WTC11 (cell line): ENCODE measurements around the gene PNRC1. TPM values are rescaled to one million over a fixed set of nuclear protein-coding genes. Genes with fewer than 3 reads are reported as not detected.
A peak's percentile ranks its signal among the peaks of the same experiment; 100 is the strongest.
"Not testable (repeated sequence)": the region's sequence is repeated elsewhere in the genome, so short reads cannot be mapped to it uniquely, and the experiment has no call there.

ENCODE experiments used
- ATAC-seq: fragments of 200-7000 bp; cut with Tn5 transposase; 2 replicates; pipeline ENCODE4 v1.10.0; 2021; ENCODE audit warnings: mild to moderate bottlenecking, moderate library complexity
- CTCF ChIA-PET: fragments of 300-600 bp; sonication (Branson Sonifier 250); formaldehyde crosslinking; loops from one replicate; lab custom pipeline; 2021; ENCODE audit warnings: antibody characterized with exemption; lab: Charles Lee
- POLR2A ChIA-PET: fragments of 350-600 bp; sonication (Branson Sonifier 250); formaldehyde crosslinking; loops from one replicate; lab custom pipeline; 2021; ENCODE audit warnings: antibody characterized with exemption; lab: Charles Lee
- DNase-seq: peaks from one replicate; pipeline ENCODE4 v3.0.0; 2021; ENCODE audit warnings: low spot score
- H3K27ac Mint-ChIP-seq: 2 replicates; pipeline ENCODE4 v1.8.0; 2021; ENCODE audit warnings: mixed read lengths
- H3K27me3 Mint-ChIP-seq: 2 replicates; pipeline ENCODE4 v1.8.0; 2021; ENCODE audit warnings: low read depth, mild to moderate bottlenecking, moderate library complexity, mixed read lengths
- H3K36me3 Mint-ChIP-seq: 2 replicates; pipeline ENCODE4 v1.8.0; 2021; ENCODE audit warnings: mixed read lengths
- H3K4me1 Mint-ChIP-seq: 2 replicates; pipeline ENCODE4 v1.8.0; 2022; ENCODE audit warnings: mixed read lengths
- H3K4me3 Mint-ChIP-seq: 2 replicates; pipeline ENCODE4 v1.8.0; 2021; ENCODE audit warnings: mild to moderate bottlenecking, moderate library complexity, mixed read lengths
- H3K9me3 Mint-ChIP-seq: 2 replicates; pipeline ENCODE4 v1.8.0; 2021; ENCODE audit warnings: mixed read lengths
- CREB1 ChIP-seq: sonication (generic); formaldehyde crosslinking; IDR thresholded peaks from 2 replicates; pipeline ENCODE4 v1.8.0; 2023; ENCODE audit warnings: mild to moderate bottlenecking, missing genetic modification reagents
- FOXK1 ChIP-seq: sonication (generic); formaldehyde crosslinking; IDR thresholded peaks from 2 replicates; pipeline ENCODE4 v1.8.0; 2022; ENCODE audit warnings: mild to moderate bottlenecking, moderate library complexity, missing genetic modification reagents
- HMGA2 ChIP-seq: fragments of 250-450 bp; sonication (Bioruptor Pico); IDR thresholded peaks from 2 replicates; pipeline ENCODE4 v1.4.0; 2021; ENCODE audit warnings: mild to moderate bottlenecking, moderate library complexity
- KAT7 ChIP-seq: sonication (generic); formaldehyde crosslinking; IDR thresholded peaks from 2 replicates; pipeline ENCODE4 v1.8.1; 2023; ENCODE audit warnings: missing genetic modification reagents, mild to moderate bottlenecking, borderline replicate concordance
- MYBL2 ChIP-seq: sonication (generic); formaldehyde crosslinking; IDR thresholded peaks from 2 replicates; pipeline ENCODE4 v1.8.1; 2023; ENCODE audit warnings: mild to moderate bottlenecking, moderate library complexity, missing genetic modification reagents
- NFATC4 ChIP-seq: fragments of 250-450 bp; sonication (Bioruptor Pico); IDR thresholded peaks from 2 replicates; pipeline ENCODE4 v1.9.0; 2021; ENCODE audit warnings: mild to moderate bottlenecking
- OVOL2 ChIP-seq: fragments of 250-450 bp; sonication (Bioruptor Pico); IDR thresholded peaks from 2 replicates; pipeline ENCODE4 v1.9.0; 2021; ENCODE audit warnings: mild to moderate bottlenecking, borderline replicate concordance
- ZBTB21 ChIP-seq: sonication (generic); formaldehyde crosslinking; IDR thresholded peaks from 2 replicates; pipeline ENCODE4 v1.8.1; 2023; ENCODE audit warnings: mild to moderate bottlenecking, missing genetic modification reagents, borderline replicate concordance
- total RNA-seq: library from RNA; stranded (reverse); gene quantifications from 3 replicates; pipeline ENCODE4 v1.2.3, GENCODE V29; 2021
- TF ChIP-seq, protein P1 (sequence below): fragments of 250-450 bp; sonication (Bioruptor Pico); IDR thresholded peaks from 2 replicates; pipeline ENCODE4 v1.9.0; 2021; ENCODE audit warnings: mild to moderate bottlenecking, borderline replicate concordance
- TF ChIP-seq, protein P2 (sequence below): sonication (generic); formaldehyde crosslinking; IDR thresholded peaks from 2 replicates; pipeline ENCODE4 v1.8.0; 2022; ENCODE audit warnings: mild to moderate bottlenecking, missing genetic modification reagents
- TF ChIP-seq, protein P3 (sequence below): sonication (generic); formaldehyde crosslinking; IDR thresholded peaks from 2 replicates; pipeline ENCODE4 v1.8.0; 2023; ENCODE audit warnings: missing genetic modification reagents
- TF ChIP-seq, protein P4 (sequence below): fragments of 250-450 bp; sonication (Bioruptor Pico); IDR thresholded peaks from 2 replicates; pipeline ENCODE4 v1.9.0; 2021; ENCODE audit warnings: moderate library complexity, mild to moderate bottlenecking, inconsistent platforms, borderline replicate concordance
- TF ChIP-seq, protein P5 (sequence below): fragments of 250-450 bp; sonication (Bioruptor Pico); IDR thresholded peaks from 2 replicates; pipeline ENCODE4 v1.9.0; 2021; ENCODE audit warnings: mild to moderate bottlenecking

PNRC1 gene
- total RNA-seq, 1 experiment from 2014 or later = 39.0 TPM

DNA sequence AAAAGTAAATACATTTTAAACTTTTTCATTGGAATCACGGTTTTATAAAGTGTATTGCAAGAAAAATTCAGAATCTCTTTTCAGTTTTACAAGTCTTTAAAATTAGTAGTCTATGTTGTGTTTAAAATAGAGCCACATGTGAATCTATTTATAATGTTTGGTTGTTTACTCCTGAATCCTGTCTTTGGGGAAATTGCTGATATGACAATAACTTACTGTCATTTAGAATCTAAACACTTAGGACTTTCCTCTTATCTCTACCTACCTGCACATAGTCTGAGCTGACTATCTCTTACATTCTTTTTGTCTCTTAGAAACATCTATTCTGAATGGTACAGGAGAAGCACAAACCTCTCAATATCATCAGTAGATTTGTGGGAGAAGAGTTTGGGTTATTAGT, 41.4 kb downstream of the PNRC1 start:
- Mint-ChIP-seq H3K9me3 (peaks cover 3% of the 10 kb centered on the region), H3K36me3 (peaks cover 2% of the 10 kb centered on the region; the same call in 1 of the 2 replicates), H3K27me3 (peaks cover 39% of the 10 kb centered on the region), H3K27ac (no peak overlapping the region), H3K4me3 (no peak overlapping the region), H3K4me1 (peaks cover 6% of the 10 kb centered on the region)
- ChIA-PET CTCF (interaction anchor here (1.0 kb wide), 1 partner anchor 41 kb away, joined by 3 read pairs; the partner anchor contains the start of gene PNRC1), POLR2A (no interaction called here)
- TF ChIP-seq NFATC4 (CRISPR knock-in tag) (no peak), FOXK1 (no peak), HMGA2 (no peak)
- ATAC-seq (no peak), DNase-seq (no peak)

DNA sequence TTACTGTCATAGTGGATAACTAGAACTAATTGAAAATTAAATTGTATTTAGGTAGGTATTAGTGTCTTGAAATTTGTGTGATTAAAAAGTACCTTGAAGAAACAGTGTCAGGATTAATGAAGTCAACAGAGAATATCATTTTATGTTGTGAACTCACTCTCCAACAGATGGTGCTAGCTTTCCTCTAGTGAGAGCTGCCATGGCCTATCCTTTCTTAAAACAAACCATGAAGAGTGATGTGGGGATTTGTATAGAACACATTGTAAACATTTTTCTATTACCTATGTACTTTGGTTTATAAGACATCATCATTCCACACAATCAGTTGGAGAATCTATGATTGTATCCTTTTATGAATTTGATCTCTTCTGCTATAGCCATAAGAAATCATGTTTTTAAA, 42.1 kb downstream of the PNRC1 start:
- peaks cover 6% of the 10 kb centered on the region; the same call in 1 of the 2 replicates for H3K36me3 Mint-ChIP-seq
- H3K9me3 Mint-ChIP-seq = peaks cover 7% of the 10 kb centered on the region
- H3K4me3 Mint-ChIP-seq = no peak overlapping the region
- no peak for TF ChIP-seq CREB1 (CRISPR knock-in tag)
- TF ChIP-seq OVOL2 (CRISPR knock-in tag) = no peak
- no peak for TF ChIP-seq KAT7 (CRISPR knock-in tag)
- TF ChIP-seq, protein P1, sequence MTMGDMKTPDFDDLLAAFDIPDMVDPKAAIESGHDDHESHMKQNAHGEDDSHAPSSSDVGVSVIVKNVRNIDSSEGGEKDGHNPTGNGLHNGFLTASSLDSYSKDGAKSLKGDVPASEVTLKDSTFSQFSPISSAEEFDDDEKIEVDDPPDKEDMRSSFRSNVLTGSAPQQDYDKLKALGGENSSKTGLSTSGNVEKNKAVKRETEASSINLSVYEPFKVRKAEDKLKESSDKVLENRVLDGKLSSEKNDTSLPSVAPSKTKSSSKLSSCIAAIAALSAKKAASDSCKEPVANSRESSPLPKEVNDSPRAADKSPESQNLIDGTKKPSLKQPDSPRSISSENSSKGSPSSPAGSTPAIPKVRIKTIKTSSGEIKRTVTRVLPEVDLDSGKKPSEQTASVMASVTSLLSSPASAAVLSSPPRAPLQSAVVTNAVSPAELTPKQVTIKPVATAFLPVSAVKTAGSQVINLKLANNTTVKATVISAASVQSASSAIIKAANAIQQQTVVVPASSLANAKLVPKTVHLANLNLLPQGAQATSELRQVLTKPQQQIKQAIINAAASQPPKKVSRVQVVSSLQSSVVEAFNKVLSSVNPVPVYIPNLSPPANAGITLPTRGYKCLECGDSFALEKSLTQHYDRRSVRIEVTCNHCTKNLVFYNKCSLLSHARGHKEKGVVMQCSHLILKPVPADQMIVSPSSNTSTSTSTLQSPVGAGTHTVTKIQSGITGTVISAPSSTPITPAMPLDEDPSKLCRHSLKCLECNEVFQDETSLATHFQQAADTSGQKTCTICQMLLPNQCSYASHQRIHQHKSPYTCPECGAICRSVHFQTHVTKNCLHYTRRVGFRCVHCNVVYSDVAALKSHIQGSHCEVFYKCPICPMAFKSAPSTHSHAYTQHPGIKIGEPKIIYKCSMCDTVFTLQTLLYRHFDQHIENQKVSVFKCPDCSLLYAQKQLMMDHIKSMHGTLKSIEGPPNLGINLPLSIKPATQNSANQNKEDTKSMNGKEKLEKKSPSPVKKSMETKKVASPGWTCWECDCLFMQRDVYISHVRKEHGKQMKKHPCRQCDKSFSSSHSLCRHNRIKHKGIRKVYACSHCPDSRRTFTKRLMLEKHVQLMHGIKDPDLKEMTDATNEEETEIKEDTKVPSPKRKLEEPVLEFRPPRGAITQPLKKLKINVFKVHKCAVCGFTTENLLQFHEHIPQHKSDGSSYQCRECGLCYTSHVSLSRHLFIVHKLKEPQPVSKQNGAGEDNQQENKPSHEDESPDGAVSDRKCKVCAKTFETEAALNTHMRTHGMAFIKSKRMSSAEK (CRISPR knock-in tag) = no peak
- TF ChIP-seq, protein P2, sequence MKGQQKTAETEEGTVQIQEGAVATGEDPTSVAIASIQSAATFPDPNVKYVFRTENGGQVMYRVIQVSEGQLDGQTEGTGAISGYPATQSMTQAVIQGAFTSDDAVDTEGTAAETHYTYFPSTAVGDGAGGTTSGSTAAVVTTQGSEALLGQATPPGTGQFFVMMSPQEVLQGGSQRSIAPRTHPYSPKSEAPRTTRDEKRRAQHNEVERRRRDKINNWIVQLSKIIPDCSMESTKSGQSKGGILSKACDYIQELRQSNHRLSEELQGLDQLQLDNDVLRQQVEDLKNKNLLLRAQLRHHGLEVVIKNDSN = no peak
- TF ChIP-seq, protein P3, sequence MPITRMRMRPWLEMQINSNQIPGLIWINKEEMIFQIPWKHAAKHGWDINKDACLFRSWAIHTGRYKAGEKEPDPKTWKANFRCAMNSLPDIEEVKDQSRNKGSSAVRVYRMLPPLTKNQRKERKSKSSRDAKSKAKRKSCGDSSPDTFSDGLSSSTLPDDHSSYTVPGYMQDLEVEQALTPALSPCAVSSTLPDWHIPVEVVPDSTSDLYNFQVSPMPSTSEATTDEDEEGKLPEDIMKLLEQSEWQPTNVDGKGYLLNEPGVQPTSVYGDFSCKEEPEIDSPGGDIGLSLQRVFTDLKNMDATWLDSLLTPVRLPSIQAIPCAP = no peak
- TF ChIP-seq, protein P4, sequence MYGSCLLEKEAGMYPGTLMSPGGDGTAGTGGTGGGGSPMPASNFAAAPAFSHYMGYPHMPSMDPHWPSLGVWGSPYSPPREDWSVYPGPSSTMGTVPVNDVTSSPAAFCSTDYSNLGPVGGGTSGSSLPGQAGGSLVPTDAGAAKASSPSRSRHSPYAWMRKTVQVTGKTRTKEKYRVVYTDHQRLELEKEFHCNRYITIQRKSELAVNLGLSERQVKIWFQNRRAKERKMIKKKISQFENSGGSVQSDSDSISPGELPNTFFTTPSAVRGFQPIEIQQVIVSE (CRISPR knock-in tag) = no peak
- DNase-seq (no peak), ATAC-seq (peak; percentile 38; the same call in 1 of the 2 replicates)
- ChIA-PET CTCF (interaction anchor here (0.8 to 1.2 kb wide), 5 partner anchors 17 to 250 kb away, joined by 3 to 4 read pairs (median 3); partner anchors contain the start of gene PNRC1), POLR2A (no interaction called here)
- 0 out of 2 replicates have a peak, but pooled peaks cover 3% of the 10 kb centered on the region for H3K4me1 Mint-ChIP-seq
- H3K27me3 Mint-ChIP-seq = peaks cover 41% of the 10 kb centered on the region
- no peak overlapping the region for H3K27ac Mint-ChIP-seq

DNA sequence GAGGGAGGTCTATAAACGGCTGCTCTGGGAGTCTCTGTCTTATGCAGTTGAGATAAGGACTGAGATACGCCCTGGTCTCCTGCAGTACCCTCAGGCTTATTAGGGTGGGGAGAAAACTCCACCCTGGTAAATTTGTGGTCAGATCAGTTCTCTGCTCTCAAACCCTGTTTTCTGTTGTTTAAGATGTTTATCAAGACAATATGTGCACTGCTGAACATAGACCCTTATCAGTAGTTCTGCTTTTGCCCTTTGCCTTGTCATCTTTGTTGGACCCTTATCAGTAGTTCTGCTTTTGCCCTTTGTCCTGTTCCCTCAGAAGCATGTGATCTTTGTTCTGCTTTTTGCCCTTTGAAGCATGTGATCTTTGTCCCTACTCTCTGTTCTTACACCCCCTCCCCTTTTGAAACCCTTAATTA, 47.7 kb downstream of the PNRC1 start:
- H3K27me3 Mint-ChIP-seq = peaks cover 64% of the 10 kb centered on the region
- DNase-seq, POLR2A ChIA-PET: not testable (repeated sequence)

DNA sequence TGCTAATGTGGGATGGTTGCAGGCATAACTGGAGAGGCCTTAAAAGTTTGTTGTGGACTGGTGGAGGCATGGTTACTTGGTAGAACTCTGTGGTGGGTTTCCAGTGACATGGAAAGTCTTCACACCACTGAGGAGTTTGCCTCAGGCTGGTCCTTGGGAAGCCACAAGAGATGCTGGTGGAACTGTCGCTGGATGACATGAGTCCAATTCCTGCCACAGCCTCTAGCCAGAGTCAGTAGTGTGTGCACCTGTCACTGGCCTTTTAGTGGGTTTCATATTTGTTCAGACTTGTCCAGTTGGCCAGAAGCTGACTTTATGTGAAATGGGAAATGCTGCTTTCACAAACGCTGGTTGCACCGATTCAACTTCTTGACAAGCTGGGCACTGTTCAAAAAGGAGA, 51.0 kb downstream of the PNRC1 start:
- Mint-ChIP-seq H3K36me3 (peaks cover 16% of the 10 kb centered on the region), H3K27me3 (peaks cover 94% of the 10 kb centered on the region), H3K9me3 (peaks cover 26% of the 10 kb centered on the region), H3K27ac (no peak overlapping the region), H3K4me1 (peaks cover 13% of the 10 kb centered on the region), H3K4me3 (no peak overlapping the region)
- no peak for DNase-seq
- no peak for TF ChIP-seq ZBTB21
- TF ChIP-seq, protein P5, sequence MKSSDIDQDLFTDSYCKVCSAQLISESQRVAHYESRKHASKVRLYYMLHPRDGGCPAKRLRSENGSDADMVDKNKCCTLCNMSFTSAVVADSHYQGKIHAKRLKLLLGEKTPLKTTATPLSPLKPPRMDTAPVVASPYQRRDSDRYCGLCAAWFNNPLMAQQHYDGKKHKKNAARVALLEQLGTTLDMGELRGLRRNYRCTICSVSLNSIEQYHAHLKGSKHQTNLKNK (CRISPR knock-in tag) = no peak
- no peak for TF ChIP-seq NFATC4 (CRISPR knock-in tag)
- no peak for TF ChIP-seq MYBL2 (CRISPR knock-in tag)
- ChIA-PET POLR2A (no interaction called here), CTCF (interaction anchor here (1.4 kb wide), 1 partner anchor 149 kb away, joined by 4 read pairs; no protein-coding TSS in a partner anchor)
- ATAC-seq = no peak

More for the DNA sequence above, 47.7 kb downstream of the PNRC1 start:
- CTCF ChIA-PET, H3K4me1 Mint-ChIP-seq, H3K4me3 Mint-ChIP-seq, H3K27ac Mint-ChIP-seq, ATAC-seq: not testable (repeated sequence)
- Mint-ChIP-seq H3K36me3 (peaks cover 16% of the 10 kb centered on the region), H3K9me3 (peaks cover 26% of the 10 kb centered on the region)
